HCT116 (cell line): ENCODE results near the gene SMTN.

Experiments
- EZH2 ChIP-seq: fragments of 200-600 bp; sonication (generic); IDR thresholded peaks from 2 replicates; pipeline ENCODE4 v1.6.1; 2017; ENCODE audit warnings: antibody characterized with exemption, mixed run types
- YY1 ChIP-seq: IDR thresholded peaks from 2 replicates; pipeline ENCODE4 v1.6.1; 2011; ENCODE audit warnings: low read length, low read depth, moderate library complexity, mild to moderate bottlenecking; ENCODE audit not compliant: insufficient replicate concordance; ENCODE audit errors: extremely low read depth
- TF ChIP-seq, protein P1 (sequence below), 3 experiments: fragments of 200-600 bp in 1 of 3; sonication (generic) in 1 of 3; IDR thresholded peaks in 2 of 3; conservative IDR thresholded peaks in 1 of 3; 2 replicates each; pipeline ENCODE4 v1.5.1; 2012 to 2017; ENCODE audit warnings: low read depth in 2 of 3, low read length in 2 of 3, antibody characterized with exemption in 1 of 3, borderline replicate concordance in 1 of 3, control low read depth in 1 of 3, mild to moderate bottlenecking in 1 of 3, mixed read lengths in 1 of 3, mixed run types in 1 of 3, moderate library complexity in 1 of 3; ENCODE audit not compliant: insufficient read depth in 1 of 3

DNA sequence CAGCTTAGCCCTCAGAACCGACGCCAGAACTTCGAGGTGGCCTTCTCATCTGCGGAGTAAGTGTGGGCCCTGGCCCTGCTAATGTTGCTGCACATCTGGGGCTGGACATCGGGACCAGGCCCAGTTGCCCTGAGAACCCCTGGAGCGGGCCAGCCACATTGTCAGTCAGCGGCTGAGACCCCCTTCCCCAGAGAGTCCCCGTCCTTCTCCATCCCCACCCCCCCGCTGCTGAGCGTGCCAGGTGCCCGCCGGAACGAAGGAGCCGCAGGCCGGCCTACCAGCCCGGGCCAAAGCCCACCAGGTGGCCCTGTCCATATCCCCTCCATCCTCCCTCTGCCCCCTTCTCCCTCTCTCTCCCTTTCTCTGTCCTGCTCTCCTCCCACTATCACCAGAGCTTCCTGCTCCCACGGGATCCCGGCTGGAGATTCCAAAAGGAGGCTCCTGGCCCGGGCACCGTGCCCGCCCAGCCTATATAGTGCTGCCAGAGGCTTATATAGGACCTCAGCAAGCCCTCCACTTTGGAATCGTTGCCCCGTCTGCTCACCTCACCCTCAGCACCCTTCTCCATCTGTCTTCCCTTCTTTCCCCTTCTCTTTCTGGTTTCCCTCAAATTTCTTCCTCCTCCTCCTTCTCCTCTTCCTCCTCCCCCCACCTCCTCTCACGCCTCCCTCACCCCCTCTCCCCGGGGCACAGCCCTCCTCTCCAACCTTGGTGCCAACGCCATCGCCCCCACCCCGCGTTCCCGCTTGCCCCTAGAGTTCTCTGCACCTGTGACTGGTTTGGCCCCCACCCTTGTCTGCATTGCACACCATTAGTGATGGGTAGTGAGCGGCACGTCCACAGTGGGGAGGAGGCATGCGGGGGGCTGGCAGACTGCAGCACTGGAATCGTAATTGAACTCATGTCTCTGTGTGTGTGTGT, 19.0 kb downstream of the SMTN start:
- TF ChIP-seq YY1 (no peak), EZH2 (no peak)
- TF ChIP-seq, protein P1, sequence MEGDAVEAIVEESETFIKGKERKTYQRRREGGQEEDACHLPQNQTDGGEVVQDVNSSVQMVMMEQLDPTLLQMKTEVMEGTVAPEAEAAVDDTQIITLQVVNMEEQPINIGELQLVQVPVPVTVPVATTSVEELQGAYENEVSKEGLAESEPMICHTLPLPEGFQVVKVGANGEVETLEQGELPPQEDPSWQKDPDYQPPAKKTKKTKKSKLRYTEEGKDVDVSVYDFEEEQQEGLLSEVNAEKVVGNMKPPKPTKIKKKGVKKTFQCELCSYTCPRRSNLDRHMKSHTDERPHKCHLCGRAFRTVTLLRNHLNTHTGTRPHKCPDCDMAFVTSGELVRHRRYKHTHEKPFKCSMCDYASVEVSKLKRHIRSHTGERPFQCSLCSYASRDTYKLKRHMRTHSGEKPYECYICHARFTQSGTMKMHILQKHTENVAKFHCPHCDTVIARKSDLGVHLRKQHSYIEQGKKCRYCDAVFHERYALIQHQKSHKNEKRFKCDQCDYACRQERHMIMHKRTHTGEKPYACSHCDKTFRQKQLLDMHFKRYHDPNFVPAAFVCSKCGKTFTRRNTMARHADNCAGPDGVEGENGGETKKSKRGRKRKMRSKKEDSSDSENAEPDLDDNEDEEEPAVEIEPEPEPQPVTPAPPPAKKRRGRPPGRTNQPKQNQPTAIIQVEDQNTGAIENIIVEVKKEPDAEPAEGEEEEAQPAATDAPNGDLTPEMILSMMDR (IDR thresholded peaks at IDR 0.05 in 2 of 3, conservative IDR thresholded peaks at IDR 0.05 in 1 of 3; ENCODE audit: borderline replicate concordance in 1 of 3, insufficient read depth in 1 of 3, low read depth in 2 of 3, low read length in 2 of 3), result no peak
